Sigmoid colon (tissue), 7 donors: ENCODE measurements around the gene FAN1. TPM values are rescaled to one million over a fixed set of nuclear protein-coding genes. Genes with fewer than 3 reads are reported as not detected.

Source experiments
- DNase-seq: peaks from one replicate; pipeline ENCODE4 v3.0.0-alpha.2; 2019
- H3K27ac ChIP-seq, 4 donors: fragments of 200-600 bp; sonication (generic); one replicate each; pipeline ENCODE4 v1.5.1; 2016 to 2019; ENCODE audit warnings: mild to moderate bottlenecking in 1 of 4
- H3K27me3 ChIP-seq, 3 donors: fragments of 200-600 bp; sonication (generic); one replicate each; pipeline ENCODE4 v1.5.1; 2019; ENCODE audit warnings: mild to moderate bottlenecking in 1 of 3
- H3K36me3 ChIP-seq, 4 donors: fragments of 200-600 bp; sonication (generic); one replicate each; pipeline ENCODE4 v1.5.1; 2016 to 2019
- H3K4me1 ChIP-seq, 4 donors: fragments of 200-600 bp; sonication (generic); one replicate each; pipeline ENCODE4 v1.5.1; 2017 to 2019
- H3K4me3 ChIP-seq, 4 donors: fragments of 200-600 bp; sonication (generic); one replicate each; pipeline ENCODE4 v1.5.1; 2017 to 2019; ENCODE audit warnings: mild to moderate bottlenecking in 2 of 4, moderate library complexity in 1 of 4
- H3K9me3 ChIP-seq, 4 donors: fragments of 200-600 bp in 3 of 4; sonication (generic) in 3 of 4; one replicate each; pipeline versions ENCODE4 v1.5.1 to v1.6.1; 2013 to 2019
- EP300 ChIP-seq, 4 donors: sonication (generic); formaldehyde crosslinking; IDR thresholded peaks; one replicate each; pipeline ENCODE4 v1.6.1; 2017; ENCODE audit warnings: antibody characterized with exemption in 4 of 4
- POLR2A ChIP-seq, 2 donors: fragments of 450-650 bp; IDR thresholded peaks; one replicate each; pipeline ENCODE4 v1.6.1; 2016; ENCODE audit warnings: antibody characterized with exemption in 2 of 2, mild to moderate bottlenecking in 2 of 2, moderate library complexity in 2 of 2
- POLR2AphosphoS5 ChIP-seq, 4 donors: sonication (generic); formaldehyde crosslinking; IDR thresholded peaks; one replicate each; pipeline ENCODE4 v1.6.1; 2017; ENCODE audit warnings: antibody characterized with exemption in 4 of 4
- WGBS, 2 donors: extraction: QIAGEN DNeasy Blood & Tissue Kit; methylation state at CpG; one replicate each; pipeline ENCODE4 v1.1.7; 2013; 5-methylcytosine and 5-hydroxymethylcytosine counted together
- intact Hi-C: fragments of 100-400 bp; cut with DNase I; formaldehyde crosslinking; loops from one replicate; pipeline ENCODE4 v1.15.1; 2023
- polyA plus RNA-seq, 3 donors: library from polyadenylated mRNA; stranded (reverse); fragments of 200-250 nt; gene quantifications; one replicate each; pipeline ENCODE4 v1.2.3, GENCODE V29; 2013
- total RNA-seq, 4 donors: library from RNA; depleted of rRNA; stranded (reverse); fragments of >200 nt; gene quantifications; one replicate each; pipeline ENCODE4 v1.1.0, GENCODE V29; 2016
- TF ChIP-seq, protein P1 (sequence below), 4 experiments: fragments of 450-650 bp in 3 of 4; fragments of 200-600 bp in 1 of 4; IDR thresholded peaks; one replicate each; pipeline ENCODE4 v1.5.1; 2016 to 2019; ENCODE audit warnings: antibody characterized with exemption in 4 of 4, mild to moderate bottlenecking in 3 of 4, moderate library complexity in 2 of 4
- donor health status: healthy with polysubstance abuse.
- donor health status: Bipolar disorder and iron deficiency.
- donor health status: healthy.

FAN1 gene
- total RNA-seq, result 10 to 100 TPM; 17.8 to 20.8 (median 20.0) TPM
- 1 to 10 TPM; 3.6 to 9.0 (median 5.1) TPM for polyA plus RNA-seq

DNA sequence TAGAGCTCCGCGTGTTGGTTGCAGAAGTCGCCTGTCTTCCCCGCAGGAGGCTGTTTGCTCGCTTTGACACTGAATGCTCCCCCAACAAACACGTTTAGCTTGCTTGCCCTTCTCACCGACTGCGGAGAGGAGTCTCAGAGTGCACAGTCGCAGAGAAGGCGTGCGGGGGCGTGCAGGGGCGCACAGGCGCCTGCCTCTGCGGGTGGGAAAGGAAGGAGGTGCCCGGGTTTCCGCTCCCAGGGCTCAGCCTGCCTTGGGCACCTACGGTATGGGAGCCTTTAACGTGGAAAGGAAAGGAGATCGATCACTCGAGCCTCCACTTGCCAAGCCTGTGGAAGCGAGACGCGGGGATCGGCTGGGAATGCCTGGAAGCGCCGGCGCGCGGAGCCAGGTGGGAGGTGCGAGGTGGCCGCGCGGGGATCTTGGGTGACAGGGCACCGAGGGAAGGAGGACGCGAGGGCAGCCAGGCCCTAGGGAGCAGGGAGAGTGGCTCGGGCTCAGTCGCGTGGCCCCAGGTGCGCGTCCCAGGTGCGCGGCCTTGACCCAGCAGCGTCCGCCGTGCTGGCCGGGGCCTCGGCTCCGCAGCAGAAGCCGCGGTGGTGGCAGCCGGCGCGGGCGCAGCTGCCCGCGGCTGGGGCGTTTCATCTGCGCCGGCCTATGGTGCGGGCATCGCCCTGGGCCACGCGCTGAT, at the start of gene FAN1:
Gene FAN1, plus strand, starts transcription at position 419 of the 691 bp plus-strand sequence. CDS start 749 bp downstream, outside the sequence.
- DNase-seq, result peak; percentile 91
- 0% methylated on average over 65 of the region's 65 CpGs for WGBS, 2 donors
- H3K36me3 ChIP-seq, result peaks cover 0 to 4% (median 0%) of the 10 kb centered on the region in 4 donors
- peaks cover 0 to 30% (median 13%) of the 10 kb centered on the region in 4 donors for H3K4me1 ChIP-seq
- intact Hi-C loops, result loop anchor here (2.0 kb wide), 1 partner anchor 87 kb away; the partner anchor contains the start of gene MTMR10
- H3K9me3 ChIP-seq, result no peaks in the 10 kb centered on the region
- peak within 1 kb of the TSS; percentile 79 to 84 (median 80) for H3K27ac ChIP-seq
- H3K27me3 ChIP-seq, result no peaks in the 10 kb centered on the region
- TF ChIP-seq POLR2AphosphoS5 (IDR thresholded peaks at IDR 0.05), result peak; percentile 69 to 86 (median 80)
- TF ChIP-seq, protein P1, sequence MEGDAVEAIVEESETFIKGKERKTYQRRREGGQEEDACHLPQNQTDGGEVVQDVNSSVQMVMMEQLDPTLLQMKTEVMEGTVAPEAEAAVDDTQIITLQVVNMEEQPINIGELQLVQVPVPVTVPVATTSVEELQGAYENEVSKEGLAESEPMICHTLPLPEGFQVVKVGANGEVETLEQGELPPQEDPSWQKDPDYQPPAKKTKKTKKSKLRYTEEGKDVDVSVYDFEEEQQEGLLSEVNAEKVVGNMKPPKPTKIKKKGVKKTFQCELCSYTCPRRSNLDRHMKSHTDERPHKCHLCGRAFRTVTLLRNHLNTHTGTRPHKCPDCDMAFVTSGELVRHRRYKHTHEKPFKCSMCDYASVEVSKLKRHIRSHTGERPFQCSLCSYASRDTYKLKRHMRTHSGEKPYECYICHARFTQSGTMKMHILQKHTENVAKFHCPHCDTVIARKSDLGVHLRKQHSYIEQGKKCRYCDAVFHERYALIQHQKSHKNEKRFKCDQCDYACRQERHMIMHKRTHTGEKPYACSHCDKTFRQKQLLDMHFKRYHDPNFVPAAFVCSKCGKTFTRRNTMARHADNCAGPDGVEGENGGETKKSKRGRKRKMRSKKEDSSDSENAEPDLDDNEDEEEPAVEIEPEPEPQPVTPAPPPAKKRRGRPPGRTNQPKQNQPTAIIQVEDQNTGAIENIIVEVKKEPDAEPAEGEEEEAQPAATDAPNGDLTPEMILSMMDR (IDR thresholded peaks at IDR 0.05), result no peak
- peak within 1 kb of the TSS; percentile 48 to 84 (median 74) for H3K4me3 ChIP-seq

DNA sequence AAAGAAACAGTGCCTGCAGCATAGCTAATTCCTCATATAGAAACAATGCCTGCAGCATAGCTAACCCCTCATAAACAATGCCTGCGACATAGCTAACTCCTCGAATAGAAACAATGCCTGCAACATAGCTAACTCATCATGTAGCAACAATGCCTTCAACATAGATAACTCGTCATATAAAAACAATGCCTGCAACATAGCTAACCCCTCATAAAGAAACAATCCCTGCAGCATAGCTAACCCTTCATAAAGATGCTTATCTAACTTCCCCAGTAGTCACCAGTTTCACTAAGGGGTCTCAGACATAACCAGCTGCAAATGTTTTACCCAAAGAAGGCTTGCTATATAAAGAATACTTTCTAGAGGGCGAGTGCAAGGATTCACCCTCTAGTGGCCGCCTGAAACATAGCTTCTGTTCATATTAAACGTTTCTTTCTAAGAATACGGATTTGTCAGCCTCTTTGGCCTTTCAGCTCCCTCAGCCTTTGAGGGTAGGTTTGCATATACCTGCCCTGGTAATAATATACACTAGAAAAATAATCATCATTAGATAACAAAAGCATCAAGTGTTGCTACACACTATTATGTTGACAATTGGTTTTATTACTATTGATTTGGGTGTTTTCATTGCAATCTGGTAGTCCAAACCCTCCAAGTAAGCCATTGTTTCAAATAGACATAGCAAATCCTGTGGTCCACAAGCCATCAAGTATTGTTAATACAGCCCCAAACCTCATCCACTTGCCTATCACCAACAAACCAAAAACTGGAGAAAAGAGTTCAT, 44.4 kb upstream of the FAN1 start:
- DNase-seq, result no peak
- Histone ChIP-seq H3K27me3 (no peaks in the 10 kb centered on the region), H3K36me3 (no peaks in the 10 kb centered on the region), H3K9me3 (peaks cover 0 to 2% (median 0%) of the 10 kb centered on the region in 4 donors), H3K4me1 (no peaks in the 10 kb centered on the region), H3K4me3 (no peak overlapping the region), H3K27ac (no peak overlapping the region)
- TF ChIP-seq, protein P1 (IDR thresholded peaks at IDR 0.05), result peak in 3 of 4 experiments; percentile 23 to 56 (median 33)
- TF ChIP-seq POLR2AphosphoS5 (IDR thresholded peaks at IDR 0.05), result no peak
- TF ChIP-seq POLR2A (IDR thresholded peaks at IDR 0.05), result no peak
- WGBS, 2 donors, result 21 to 22% methylated on average over 7 of the region's 7 CpGs
- intact Hi-C loops, result no loop called here

DNA sequence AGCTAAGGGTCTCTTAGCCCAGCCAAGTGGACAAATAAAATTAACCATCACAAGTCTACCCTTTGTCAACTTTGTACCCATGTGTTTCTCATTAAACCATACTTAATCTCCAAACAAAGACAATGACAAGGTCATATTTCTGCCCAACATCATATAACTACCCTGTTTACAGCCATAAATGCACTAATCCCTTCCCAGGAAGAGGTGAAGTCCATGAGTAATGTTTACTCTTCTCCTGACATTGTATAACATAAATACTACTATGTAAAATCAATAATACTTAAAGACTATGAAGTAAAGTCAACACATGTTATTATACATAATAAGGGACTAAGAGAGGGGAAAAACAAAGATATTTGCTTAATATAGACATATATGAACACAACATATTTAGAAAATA, 38.5 kb upstream of the FAN1 start:
- Histone ChIP-seq H3K36me3 (no peaks in the 10 kb centered on the region), H3K27me3 (no peaks in the 10 kb centered on the region), H3K9me3 (no peaks in the 10 kb centered on the region), H3K27ac (no peak overlapping the region), H3K4me3 (no peak overlapping the region), H3K4me1 (no peaks in the 10 kb centered on the region)
- no peak for DNase-seq
- no peak for TF ChIP-seq EP300 (IDR thresholded peaks at IDR 0.05)
- no peak for TF ChIP-seq POLR2AphosphoS5 (IDR thresholded peaks at IDR 0.05)
- TF ChIP-seq POLR2A (IDR thresholded peaks at IDR 0.05), result no peak
- TF ChIP-seq, protein P1 (IDR thresholded peaks at IDR 0.05), result no peak
- intact Hi-C loops, result no loop called here

DNA sequence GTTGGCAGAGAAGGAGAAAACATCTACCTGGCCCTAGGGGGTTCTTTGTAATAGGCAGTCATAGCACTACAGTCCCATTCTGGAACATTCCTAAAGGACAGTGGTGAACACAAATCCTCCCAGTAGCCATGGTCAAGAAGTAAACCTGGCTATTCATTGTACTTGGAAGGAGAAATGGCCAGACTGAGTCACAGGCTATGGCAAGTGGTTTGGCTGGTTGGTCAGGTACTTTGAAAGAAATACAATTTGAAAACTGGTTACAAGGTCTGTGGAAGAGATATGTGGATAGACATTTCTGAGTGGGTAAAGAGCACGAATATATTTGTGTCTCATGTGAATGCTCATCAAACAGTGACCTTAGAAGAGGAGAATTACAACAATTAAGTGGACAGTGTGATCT, 33.0 kb upstream of the FAN1 start:
- H3K36me3 ChIP-seq, result no peaks in the 10 kb centered on the region
- 77 to 81% methylated on average over 1 of the region's 1 CpG for WGBS, 2 donors
- H3K4me3 ChIP-seq, result no peak overlapping the region
- no peaks in the 10 kb centered on the region for H3K4me1 ChIP-seq
- no peak for DNase-seq
- no peaks in the 10 kb centered on the region for H3K27me3 ChIP-seq
- H3K9me3 ChIP-seq, result no peaks in the 10 kb centered on the region
- TF ChIP-seq POLR2AphosphoS5 (IDR thresholded peaks at IDR 0.05), result no peak
- TF ChIP-seq, protein P1 (IDR thresholded peaks at IDR 0.05), result no peak
- TF ChIP-seq POLR2A (IDR thresholded peaks at IDR 0.05), result no peak
- TF ChIP-seq EP300 (IDR thresholded peaks at IDR 0.05), result no peak
- H3K27ac ChIP-seq, result no peak overlapping the region
- intact Hi-C loops, result no loop called here
